HAP-1 (cell line): ENCODE results near the gene U2SURP.
"Not testable (repeated sequence)": the region's sequence is repeated elsewhere in the genome, so short reads cannot be mapped to it uniquely, and the experiment has no call there.

Source experiments
- DNase-seq, 2 experiments: peaks; one replicate each; pipeline ENCODE4 v3.0.0-alpha.2; 2016 to 2020; ENCODE audit warnings: low spot score in 2 of 2
- H3K27me3 ChIP-seq: fragments of 250-450 bp; sonication (Bioruptor Pico); 2 replicates; pipeline ENCODE4 v1.5.1; 2020; ENCODE audit warnings: low read depth, mild to moderate bottlenecking, moderate library complexity
- H3K36me3 ChIP-seq: fragments of 250-450 bp; sonication (Bioruptor Pico); replicated peaks from 2 replicates; pipeline ENCODE4 v1.5.1; 2020; ENCODE audit warnings: mild to moderate bottlenecking
- H3K4me1 ChIP-seq: fragments of 250-450 bp; sonication (Bioruptor Pico); 2 replicates; pipeline ENCODE4 v1.5.1; 2020; ENCODE audit warnings: mild to moderate bottlenecking
- H3K4me3 ChIP-seq: fragments of 250-450 bp; sonication (Bioruptor Pico); 2 replicates; pipeline ENCODE4 v1.5.1; 2020; ENCODE audit warnings: mild to moderate bottlenecking, moderate library complexity
- H3K9me3 ChIP-seq: fragments of 250-450 bp; sonication (Bioruptor Pico); 2 replicates; pipeline ENCODE4 v1.5.1; 2020; ENCODE audit warnings: mild to moderate bottlenecking, moderate library complexity
- in situ Hi-C: fragments of 300-500 bp; cut with MboI; formaldehyde crosslinking; loops from 3 replicates; pipeline ENCODE4 v1.14.3; 2020; ENCODE audit warnings: low sequenced_read_pairs, inconsistent platforms, mixed read lengths

Gene U2SURP

GRCh38 chr3:142987080-142987700 is 14.2 kb upstream of the U2SURP start:
- Histone ChIP-seq H3K36me3 (no peaks in the 10 kb centered on the region), H3K9me3 (no peaks in the 10 kb centered on the region), H3K27me3 (no peaks in the 10 kb centered on the region), H3K4me3 (no peak overlapping the region), H3K4me1 (peaks cover 2% of the 10 kb centered on the region; the same call in 1 of the 2 replicates)
- DNase-seq, result peak in 1 of 2 experiments; percentile 67
- in situ Hi-C loops, result no loop called here

GRCh38 chr3:142987707-142988106 is 13.7 kb upstream of the U2SURP start:
- H3K4me3 ChIP-seq, result no peak overlapping the region
- in situ Hi-C loops, result no loop called here
- DNase-seq, result no peak

GRCh38 chr3:142988221-142988620 is 13.1 kb upstream of the U2SURP start:
- H3K4me1 ChIP-seq, DNase-seq, H3K27me3 ChIP-seq, H3K36me3 ChIP-seq, H3K4me3 ChIP-seq, H3K9me3 ChIP-seq, in situ Hi-C loops: not testable (repeated sequence)

More at GRCh38 chr3:142987707-142988106, 13.7 kb upstream of the U2SURP start:
- H3K9me3 ChIP-seq, result no peaks in the 10 kb centered on the region
- no peaks in the 10 kb centered on the region for H3K27me3 ChIP-seq
- no peaks in the 10 kb centered on the region for H3K4me1 ChIP-seq
- no peaks in the 10 kb centered on the region for H3K36me3 ChIP-seq

- DNase-seq, H3K4me3 ChIP-seq, H3K27me3 ChIP-seq, H3K9me3 ChIP-seq, in situ Hi-C loops, H3K36me3 ChIP-seq, H3K4me1 ChIP-seq: not testable (repeated sequence)
Measured at GRCh38 chr3:142988826-142989225, 12.5 kb upstream of the U2SURP start.

GRCh38 chr3:142990721-142991120 is 10.6 kb upstream of the U2SURP start:
- no peaks in the 10 kb centered on the region for H3K36me3 ChIP-seq
- no peak overlapping the region for H3K4me3 ChIP-seq
- H3K9me3 ChIP-seq, result no peaks in the 10 kb centered on the region
- H3K4me1 ChIP-seq, result no peaks in the 10 kb centered on the region
- in situ Hi-C loops, result loop anchor here (5.0 kb wide), 2 partner anchors 163 to 403 kb away; no protein-coding TSS in a partner anchor
- H3K27me3 ChIP-seq, result no peaks in the 10 kb centered on the region
- DNase-seq, result no peak

- Histone ChIP-seq H3K27me3 (no peaks in the 10 kb centered on the region), H3K36me3 (no peaks in the 10 kb centered on the region)
- in situ Hi-C loops, result loop anchor here (5.0 kb wide), 2 partner anchors 165 to 405 kb away; no protein-coding TSS in a partner anchor
Measured at GRCh38 chr3:142992323-142992722, 9.0 kb upstream of the U2SURP start.

GRCh38 chr3:142993958-142994442 is 7.4 kb upstream of the U2SURP start:
- Histone ChIP-seq H3K9me3 (no peaks in the 10 kb centered on the region), H3K4me3 (no peak overlapping the region), H3K4me1 (no peaks in the 10 kb centered on the region), H3K36me3 (no peaks in the 10 kb centered on the region), H3K27me3 (no peaks in the 10 kb centered on the region)
- in situ Hi-C loops, result loop anchor here (5.0 kb wide), 2 partner anchors 167 to 407 kb away; no protein-coding TSS in a partner anchor
- DNase-seq, result peak; percentile 69 to 76

More at GRCh38 chr3:142992323-142992722, 9.0 kb upstream of the U2SURP start:
- Histone ChIP-seq H3K4me1 (no peaks in the 10 kb centered on the region), H3K9me3 (no peaks in the 10 kb centered on the region), H3K4me3 (no peak overlapping the region)
- no peak for DNase-seq

- Histone ChIP-seq H3K36me3 (peaks cover 5% of the 10 kb centered on the region; the same call in 1 of the 2 replicates), H3K9me3 (no peaks in the 10 kb centered on the region), H3K4me1 (peaks cover 5% of the 10 kb centered on the region), H3K4me3 (no peak overlapping the region), H3K27me3 (no peaks in the 10 kb centered on the region)
- in situ Hi-C loops, result no loop called here
- DNase-seq, result no peak
Measured at GRCh38 chr3:142997330-142997729, 4.0 kb upstream of the U2SURP start.

GRCh38 chr3:142998439-142998838 is 2.9 kb upstream of the U2SURP start:
- Histone ChIP-seq H3K4me3 (no peak overlapping the region), H3K9me3 (no peaks in the 10 kb centered on the region), H3K27me3 (no peaks in the 10 kb centered on the region), H3K4me1 (peaks cover 8% of the 10 kb centered on the region), H3K36me3 (peaks cover 5% of the 10 kb centered on the region; the same call in 1 of the 2 replicates)
- in situ Hi-C loops, result no loop called here
- DNase-seq, result no peak

GRCh38 chr3:142999881-143000280 is 1.5 kb upstream of the U2SURP start:
- H3K4me1 ChIP-seq, result peaks cover 8% of the 10 kb centered on the region
- no peaks in the 10 kb centered on the region for H3K27me3 ChIP-seq
- H3K36me3 ChIP-seq, result peaks cover 5% of the 10 kb centered on the region; the same call in 1 of the 2 replicates
- in situ Hi-C loops, result no loop called here
- H3K4me3 ChIP-seq, result peak overlapping the region; percentile 93
- DNase-seq, result peak; percentile 30 to 55
- H3K9me3 ChIP-seq, result no peaks in the 10 kb centered on the region

GRCh38 chr3:143000528-143000927 is 842 bp upstream of the U2SURP start:
- Histone ChIP-seq H3K4me3 (peak overlapping the region; percentile 93), H3K27me3 (no peaks in the 10 kb centered on the region), H3K36me3 (peaks cover 5% of the 10 kb centered on the region; the same call in 1 of the 2 replicates), H3K4me1 (peaks cover 8% of the 10 kb centered on the region), H3K9me3 (no peaks in the 10 kb centered on the region)
- DNase-seq, result peak in 1 of 2 experiments; percentile 26
- in situ Hi-C loops, result no loop called here

- H3K27me3 ChIP-seq, result no peaks in the 10 kb centered on the region
- H3K4me3 ChIP-seq, result peak overlapping the region; percentile 93
- H3K36me3 ChIP-seq, result peaks cover 5% of the 10 kb centered on the region; the same call in 1 of the 2 replicates
- peaks cover 8% of the 10 kb centered on the region for H3K4me1 ChIP-seq
- no peaks in the 10 kb centered on the region for H3K9me3 ChIP-seq
- in situ Hi-C loops, result no loop called here
- DNase-seq, result no peak
Measured at GRCh38 chr3:143001034-143001368, 369 bp upstream of the U2SURP start.

GRCh38 chr3:143002083-143002712 is 828 bp downstream of the U2SURP start:
- Histone ChIP-seq H3K36me3 (peaks cover 5% of the 10 kb centered on the region; the same call in 1 of the 2 replicates), H3K27me3 (no peaks in the 10 kb centered on the region), H3K4me3 (peak overlapping the region; percentile 93), H3K9me3 (no peaks in the 10 kb centered on the region), H3K4me1 (peaks cover 8% of the 10 kb centered on the region)
- in situ Hi-C loops, result no loop called here
- peak; percentile 27 to 40 for DNase-seq

GRCh38 chr3:143002727-143003126 is 1.4 kb downstream of the U2SURP start:
- H3K4me3 ChIP-seq, result peak overlapping the region; percentile 93
- H3K4me1 ChIP-seq, result peaks cover 8% of the 10 kb centered on the region
- H3K9me3 ChIP-seq, result no peaks in the 10 kb centered on the region
- in situ Hi-C loops, result no loop called here
- H3K27me3 ChIP-seq, result no peaks in the 10 kb centered on the region
- no peak for DNase-seq
- peaks cover 5% of the 10 kb centered on the region; the same call in 1 of the 2 replicates for H3K36me3 ChIP-seq
